HEK293 (cell line): ENCODE results near the gene FBLN2.

Source experiments
- CTCF ChIA-PET: fragments of 350-600 bp; formaldehyde crosslinking; extraction: SDS; loops from one replicate; lab custom pipeline; 2021; ENCODE audit warnings: antibody characterized with exemption; lab: Yijun Ruan, JAX
- POLR2A ChIA-PET: fragments of 300-600 bp; formaldehyde crosslinking; extraction: SDS; loops from one replicate; lab custom pipeline; 2020; ENCODE audit warnings: antibody characterized with exemption, inconsistent platforms; lab: Yijun Ruan, JAX
- H3K27ac ChIP-seq: fragments of 200-500 bp; sonication (Bioruptor generic); 2 replicates; pipeline ENCODE4 v1.5.1; 2014; ENCODE audit warnings: low read depth, low read length, control low read depth, inconsistent platforms; ENCODE audit errors: extremely low read depth
- H3K36me3 ChIP-seq, 2 experiments: fragments of 200-500 bp in 1 of 2; sonication (Bioruptor generic) in 1 of 2; 1 replicate in 1 of 2; 2 replicates in 1 of 2; pipeline ENCODE4 v1.5.1; 2014 to 2017; ENCODE audit warnings: inconsistent platforms in 2 of 2, low read length in 2 of 2; ENCODE audit not compliant: control insufficient read depth in 2 of 2, insufficient read depth in 1 of 2
- H3K4me1 ChIP-seq: fragments of 200-500 bp; sonication (Bioruptor generic); 2 replicates; pipeline ENCODE4 v1.5.1; 2014; ENCODE audit warnings: mild to moderate bottlenecking, low read length, inconsistent platforms; ENCODE audit not compliant: control insufficient read depth, insufficient read depth
- H3K4me3 ChIP-seq: 2 replicates; pipeline ENCODE4 v1.5.1; 2011; ENCODE audit warnings: low read depth, mild to moderate bottlenecking, control low read depth, low read length, moderate library complexity
- H3K9me3 ChIP-seq: fragments of 200-500 bp; sonication (Bioruptor generic); 2 replicates; pipeline ENCODE4 v1.5.1; 2014; ENCODE audit warnings: low read depth, low read length, inconsistent platforms; ENCODE audit not compliant: control insufficient read depth, insufficient read depth
- HOXD13 ChIP-seq: sonication (generic); formaldehyde crosslinking; IDR thresholded peaks from 2 replicates; pipeline ENCODE4 v1.8.0; 2022; ENCODE audit warnings: missing genetic modification reagents, borderline replicate concordance
- KLF17 ChIP-seq: fragments of 450-650 bp; formaldehyde crosslinking; IDR thresholded peaks from 2 replicates; pipeline ENCODE4 v1.5.1; 2016; ENCODE audit warnings: missing biosample characterization, missing genetic modification characterization
- SETDB1 ChIP-seq: IDR thresholded peaks from one replicate; pipeline ENCODE4 v1.6.1; 2017; ENCODE audit warnings: mild to moderate bottlenecking, low read length, moderate library complexity, mixed read lengths; ENCODE audit not compliant: insufficient read length
- ZBTB1 ChIP-seq: fragments of 450-650 bp; formaldehyde crosslinking; IDR thresholded peaks from 2 replicates; pipeline ENCODE4 v1.5.1; 2016; ENCODE audit warnings: missing biosample characterization, missing genetic modification characterization
- ZBTB17 ChIP-seq: fragments of 450-650 bp; formaldehyde crosslinking; IDR thresholded peaks from 2 replicates; pipeline ENCODE4 v1.5.1; 2016; ENCODE audit warnings: missing biosample characterization, missing genetic modification characterization
- ZNF10 ChIP-seq: fragments of 450-650 bp; formaldehyde crosslinking; IDR thresholded peaks from 2 replicates; pipeline ENCODE4 v1.5.1; 2017; ENCODE audit warnings: missing biosample characterization, missing genetic modification characterization
- ZNF16 ChIP-seq: fragments of 450-650 bp; formaldehyde crosslinking; IDR thresholded peaks from 2 replicates; pipeline ENCODE4 v1.5.1; 2016; ENCODE audit warnings: low read depth, missing biosample characterization, missing genetic modification characterization
- ZNF2 ChIP-seq: fragments of 450-650 bp; formaldehyde crosslinking; IDR thresholded peaks from 2 replicates; pipeline ENCODE4 v1.5.1; 2016; ENCODE audit warnings: missing biosample characterization, missing genetic modification characterization
- ZNF214 ChIP-seq: fragments of 450-650 bp; formaldehyde crosslinking; IDR thresholded peaks from 2 replicates; pipeline ENCODE4 v1.5.1; 2017; ENCODE audit warnings: missing biosample characterization, mild to moderate bottlenecking, missing genetic modification characterization, borderline replicate concordance
- ZNF266 ChIP-seq: fragments of 450-650 bp; formaldehyde crosslinking; IDR thresholded peaks from 2 replicates; pipeline ENCODE4 v1.5.1; 2016; ENCODE audit warnings: missing biosample characterization, missing genetic modification characterization, low read depth
- ZNF335 ChIP-seq: fragments of 450-650 bp; formaldehyde crosslinking; conservative IDR thresholded peaks from 2 replicates; pipeline ENCODE4 v1.5.1; 2016; ENCODE audit warnings: missing biosample characterization, missing genetic modification characterization
- ZNF426 ChIP-seq: fragments of 450-650 bp; formaldehyde crosslinking; IDR thresholded peaks from 2 replicates; pipeline ENCODE4 v1.5.1; 2017; ENCODE audit warnings: missing biosample characterization, missing genetic modification characterization, mild to moderate bottlenecking, inconsistent platforms, moderate library complexity
- ZNF521 ChIP-seq: fragments of 450-650 bp; formaldehyde crosslinking; IDR thresholded peaks from 2 replicates; pipeline ENCODE4 v1.5.1; 2017; ENCODE audit warnings: missing biosample characterization, mild to moderate bottlenecking, missing genetic modification characterization
- ZNF645 ChIP-seq: fragments of 450-650 bp; formaldehyde crosslinking; IDR thresholded peaks from 2 replicates; pipeline ENCODE4; 2016; ENCODE audit warnings: missing biosample characterization, missing genetic modification characterization
- ZSCAN5A ChIP-seq: fragments of 450-650 bp; formaldehyde crosslinking; IDR thresholded peaks from 2 replicates; pipeline ENCODE4 v1.5.1; 2016; ENCODE audit warnings: missing biosample characterization, missing genetic modification characterization
- ZXDB ChIP-seq: fragments of 450-650 bp; formaldehyde crosslinking; IDR thresholded peaks from 2 replicates; pipeline ENCODE4 v1.5.1; 2016; ENCODE audit warnings: missing biosample characterization, missing genetic modification characterization
- TF ChIP-seq, protein P1 (sequence below): fragments of 450-650 bp; formaldehyde crosslinking; IDR thresholded peaks from 2 replicates; pipeline ENCODE4 v1.5.1; 2016; ENCODE audit warnings: missing biosample characterization, missing genetic modification characterization
- TF ChIP-seq, protein P2 (sequence below): fragments of 450-650 bp; formaldehyde crosslinking; IDR thresholded peaks from 2 replicates; pipeline ENCODE4 v1.5.1; 2016; ENCODE audit warnings: missing biosample characterization, missing genetic modification characterization, low read depth
- TF ChIP-seq, protein P3 (sequence below): fragments of 450-650 bp; formaldehyde crosslinking; IDR thresholded peaks from 2 replicates; pipeline ENCODE4 v1.5.1; 2017; ENCODE audit warnings: missing biosample characterization, missing genetic modification characterization
- TF ChIP-seq, protein P4 (sequence below): fragments of 450-650 bp; formaldehyde crosslinking; IDR thresholded peaks from 2 replicates; pipeline ENCODE4 v1.5.1; 2017; ENCODE audit warnings: missing biosample characterization, mild to moderate bottlenecking, missing genetic modification characterization, moderate library complexity

FBLN2 gene

DNA sequence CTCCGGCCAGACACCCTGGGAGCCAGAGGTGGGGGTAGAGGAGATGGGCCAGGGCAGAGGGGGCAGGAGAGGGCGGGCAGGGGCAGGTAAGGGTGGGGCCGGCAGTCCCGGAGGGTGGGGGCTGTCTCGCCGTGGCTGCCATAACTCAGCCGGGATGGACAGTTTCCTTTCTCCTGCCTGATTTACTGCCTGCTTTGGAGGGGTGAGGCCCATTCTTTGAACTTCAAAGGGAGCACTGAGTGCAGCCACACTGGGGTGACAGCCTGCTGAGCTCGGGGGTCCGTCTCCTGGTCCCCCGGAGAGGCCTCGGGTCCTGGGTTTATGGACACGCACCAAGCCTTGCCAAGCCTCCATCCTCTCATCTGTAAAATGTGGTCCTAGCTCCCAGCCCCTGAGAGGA lies 135.4 kb downstream of the FBLN2 start:
- Histone ChIP-seq H3K27ac (no peak overlapping the region), H3K4me3 (no peak overlapping the region), H3K9me3 (no peaks in the 10 kb centered on the region), H3K36me3 (no peaks in the 10 kb centered on the region)
- CTCF ChIA-PET: interaction anchor here (0.5 to 0.8 kb wide), 2 partner anchors 29 to 593 kb away, joined by 3 to 4 read pairs; no protein-coding TSS in a partner anchor
- TF ChIP-seq ZNF645 (no peak), ZNF2 (tag by site-specific recombination) (no peak), ZNF426 (tag by site-specific recombination) (no peak), SETDB1 (no peak), HOXD13 (CRISPR knock-in tag) (no peak), KLF17 (tag by site-specific recombination) (no peak), ZNF521 (tag by site-specific recombination) (no peak), ZXDB (tag by site-specific recombination) (no peak), ZNF214 (tag by site-specific recombination) (no peak), ZNF10 (tag by site-specific recombination) (no peak), ZBTB1 (tag by site-specific recombination) (no peak)
- TF ChIP-seq, protein P1, sequence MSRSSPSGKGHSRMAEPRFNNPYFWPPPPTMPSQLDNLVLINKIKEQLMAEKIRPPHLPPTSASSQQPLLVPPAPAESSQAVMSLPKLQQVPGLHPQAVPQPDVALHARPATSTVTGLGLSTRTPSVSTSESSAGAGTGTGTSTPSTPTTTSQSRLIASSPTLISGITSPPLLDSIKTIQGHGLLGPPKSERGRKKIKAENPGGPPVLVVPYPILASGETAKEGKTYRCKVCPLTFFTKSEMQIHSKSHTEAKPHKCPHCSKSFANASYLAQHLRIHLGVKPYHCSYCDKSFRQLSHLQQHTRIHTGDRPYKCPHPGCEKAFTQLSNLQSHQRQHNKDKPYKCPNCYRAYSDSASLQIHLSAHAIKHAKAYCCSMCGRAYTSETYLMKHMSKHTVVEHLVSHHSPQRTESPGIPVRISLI (tag by site-specific recombination): no peak
- TF ChIP-seq, protein P2, sequence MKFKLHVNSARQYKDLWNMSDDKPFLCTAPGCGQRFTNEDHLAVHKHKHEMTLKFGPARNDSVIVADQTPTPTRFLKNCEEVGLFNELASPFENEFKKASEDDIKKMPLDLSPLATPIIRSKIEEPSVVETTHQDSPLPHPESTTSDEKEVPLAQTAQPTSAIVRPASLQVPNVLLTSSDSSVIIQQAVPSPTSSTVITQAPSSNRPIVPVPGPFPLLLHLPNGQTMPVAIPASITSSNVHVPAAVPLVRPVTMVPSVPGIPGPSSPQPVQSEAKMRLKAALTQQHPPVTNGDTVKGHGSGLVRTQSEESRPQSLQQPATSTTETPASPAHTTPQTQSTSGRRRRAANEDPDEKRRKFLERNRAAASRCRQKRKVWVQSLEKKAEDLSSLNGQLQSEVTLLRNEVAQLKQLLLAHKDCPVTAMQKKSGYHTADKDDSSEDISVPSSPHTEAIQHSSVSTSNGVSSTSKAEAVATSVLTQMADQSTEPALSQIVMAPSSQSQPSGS (tag by site-specific recombination): no peak
- TF ChIP-seq, all 188 proteins: peak for 0
- POLR2A ChIA-PET: no interaction called here
- H3K4me1 ChIP-seq: no peaks in the 10 kb centered on the region

- CTCF ChIA-PET: interaction anchor here (0.8 to 2.0 kb wide), 4 partner anchors 11 to 201 kb away, joined by 3 to 6 read pairs (median 4); no protein-coding TSS in a partner anchor
- no peak overlapping the region for H3K27ac ChIP-seq
- POLR2A ChIA-PET: no interaction called here
These were observed 135.9 kb downstream of the FBLN2 start for GRCh38 chr3:13684854-13685253.

More at GRCh38 chr3:13684854-13685253, 135.9 kb downstream of the FBLN2 start:
- no peak overlapping the region for H3K4me3 ChIP-seq
- no peaks in the 10 kb centered on the region for H3K36me3 ChIP-seq
- no peaks in the 10 kb centered on the region for H3K9me3 ChIP-seq
- no peaks in the 10 kb centered on the region for H3K4me1 ChIP-seq
- no peak for TF ChIP-seq ZNF335
- no peak for TF ChIP-seq ZSCAN5A (tag by site-specific recombination)
- no peak for TF ChIP-seq ZNF16 (tag by site-specific recombination)
- TF ChIP-seq ZNF266 (tag by site-specific recombination): no peak
- TF ChIP-seq ZBTB17: no peak
- TF ChIP-seq, protein P3, sequence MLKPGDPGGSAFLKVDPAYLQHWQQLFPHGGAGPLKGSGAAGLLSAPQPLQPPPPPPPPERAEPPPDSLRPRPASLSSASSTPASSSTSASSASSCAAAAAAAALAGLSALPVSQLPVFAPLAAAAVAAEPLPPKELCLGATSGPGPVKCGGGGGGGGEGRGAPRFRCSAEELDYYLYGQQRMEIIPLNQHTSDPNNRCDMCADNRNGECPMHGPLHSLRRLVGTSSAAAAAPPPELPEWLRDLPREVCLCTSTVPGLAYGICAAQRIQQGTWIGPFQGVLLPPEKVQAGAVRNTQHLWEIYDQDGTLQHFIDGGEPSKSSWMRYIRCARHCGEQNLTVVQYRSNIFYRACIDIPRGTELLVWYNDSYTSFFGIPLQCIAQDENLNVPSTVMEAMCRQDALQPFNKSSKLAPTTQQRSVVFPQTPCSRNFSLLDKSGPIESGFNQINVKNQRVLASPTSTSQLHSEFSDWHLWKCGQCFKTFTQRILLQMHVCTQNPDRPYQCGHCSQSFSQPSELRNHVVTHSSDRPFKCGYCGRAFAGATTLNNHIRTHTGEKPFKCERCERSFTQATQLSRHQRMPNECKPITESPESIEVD (tag by site-specific recombination): no peak
- TF ChIP-seq, protein P4, sequence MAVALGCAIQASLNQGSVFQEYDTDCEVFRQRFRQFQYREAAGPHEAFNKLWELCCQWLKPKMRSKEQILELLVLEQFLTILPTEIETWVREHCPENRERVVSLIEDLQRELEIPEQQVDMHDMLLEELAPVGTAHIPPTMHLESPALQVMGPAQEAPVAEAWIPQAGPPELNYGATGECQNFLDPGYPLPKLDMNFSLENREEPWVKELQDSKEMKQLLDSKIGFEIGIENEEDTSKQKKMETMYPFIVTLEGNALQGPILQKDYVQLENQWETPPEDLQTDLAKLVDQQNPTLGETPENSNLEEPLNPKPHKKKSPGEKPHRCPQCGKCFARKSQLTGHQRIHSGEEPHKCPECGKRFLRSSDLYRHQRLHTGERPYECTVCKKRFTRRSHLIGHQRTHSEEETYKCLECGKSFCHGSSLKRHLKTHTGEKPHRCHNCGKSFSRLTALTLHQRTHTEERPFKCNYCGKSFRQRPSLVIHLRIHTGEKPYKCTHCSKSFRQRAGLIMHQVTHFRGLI: no peak
